ENCODE measurements around the gene DPYSL3.

DPYSL3 gene

DNA sequence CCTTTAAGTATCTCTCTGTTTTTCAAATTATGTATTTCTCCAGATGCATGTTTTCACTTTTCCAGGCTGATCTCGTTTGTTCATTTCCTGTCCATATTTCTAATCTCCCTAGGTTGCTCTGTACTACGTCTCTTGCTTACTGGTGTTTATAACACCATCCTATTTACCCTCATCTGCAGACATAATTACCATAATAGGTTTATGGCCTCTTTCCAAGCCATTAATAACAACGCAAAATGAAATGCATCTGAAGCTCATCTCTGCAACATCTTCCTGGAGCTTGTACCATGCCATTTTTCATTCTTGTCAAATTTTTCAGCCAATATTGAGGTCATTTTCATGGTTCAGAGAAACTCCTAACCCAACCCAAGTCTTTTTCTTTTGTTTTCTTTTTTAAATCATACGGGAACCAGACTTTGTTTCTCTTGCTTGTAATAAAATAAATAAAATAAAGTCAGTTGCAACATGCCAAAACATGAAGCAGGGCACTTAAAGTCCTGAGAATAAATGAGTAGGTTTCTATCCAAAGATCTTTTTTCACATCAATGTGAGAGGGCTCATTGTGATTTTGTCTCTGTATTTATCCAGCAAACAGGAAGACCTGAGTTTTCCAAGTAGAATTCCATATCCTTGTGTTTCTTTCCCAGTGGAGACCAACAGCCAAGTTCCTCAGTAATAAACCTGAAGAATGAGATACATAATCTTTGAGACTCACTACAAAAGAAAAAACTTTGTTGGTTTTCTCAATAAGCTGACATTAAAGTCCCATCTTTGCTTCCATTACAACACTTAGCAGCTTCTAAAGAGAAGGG lies 37.0 kb downstream of the DPYSL3 start:
- Histone ChIP-seq H3K79me2 (ENCODE audit: insufficient read depth, low read length) (no peaks in the 10 kb centered on the region), H3K9ac (ENCODE audit: low read length) (no peak overlapping the region), H3K27ac (ENCODE audit: low read depth, low read length) (no peak overlapping the region), H3K4me2 (ENCODE audit: low read depth, low read length, poor library complexity, severe bottlenecking) (no peak overlapping the region), H3K4me3 (ENCODE audit: insufficient read depth, low read length, poor library complexity, severe bottlenecking) (no peak overlapping the region), H3K36me3 (ENCODE audit: low read length) (no peaks in the 10 kb centered on the region), H4K20me1 (ENCODE audit: low read depth, low read length) (no peaks in the 10 kb centered on the region), H3K9me3 (ENCODE audit: insufficient read depth, low read length) (no peaks in the 10 kb centered on the region), H3F3A (ENCODE audit: insufficient read depth) (no peaks in the 10 kb centered on the region), H2AFZ (ENCODE audit: low read depth, low read length, severe bottlenecking) (no peak overlapping the region), H3K9me2 (replicated peaks; ENCODE audit: insufficient read depth, low read length) (no peaks in the 10 kb centered on the region), H3K27me3 (ENCODE audit: low read length) (no peaks in the 10 kb centered on the region)
- TF ChIP-seq CTCF (IDR thresholded peaks at IDR 0.05; ENCODE audit: insufficient read depth, low read length, poor library complexity, severe bottlenecking) (no peak), EZH2phosphoT487 (conservative IDR thresholded peaks at IDR 0.05; ENCODE audit: low read length) (no peak)

DNA sequence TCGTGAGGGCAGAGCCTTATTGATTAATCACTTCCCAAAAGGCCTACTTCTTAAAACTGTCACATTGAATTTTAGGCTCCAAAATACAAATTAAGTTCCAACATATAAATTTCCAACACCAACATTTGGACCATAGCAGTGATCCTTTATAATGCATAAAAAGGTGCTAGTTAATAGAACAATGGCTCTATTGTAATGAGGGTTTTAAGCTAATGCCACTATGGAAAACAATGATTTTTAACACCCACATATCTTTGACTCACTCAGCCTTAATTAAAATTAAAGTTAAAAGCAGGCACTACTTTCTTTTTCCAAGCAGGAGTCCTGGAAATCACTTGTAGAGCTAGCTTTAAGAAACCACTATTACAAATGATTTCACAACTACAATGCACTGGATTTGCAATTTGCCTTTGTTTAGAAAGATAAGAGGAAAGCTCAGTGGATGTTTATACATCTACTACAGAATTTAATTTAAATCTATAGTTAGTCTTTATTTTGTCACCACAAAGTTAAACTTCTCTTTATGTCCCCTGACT lies 41.8 kb downstream of the DPYSL3 start:
- no peaks in the 10 kb centered on the region for H3K9me3 ChIP-seq (ENCODE audit: insufficient read depth, low read length)
- no peak for TF ChIP-seq CTCF (IDR thresholded peaks at IDR 0.05; ENCODE audit: insufficient read depth, low read length, poor library complexity, severe bottlenecking)
- no peak for TF ChIP-seq EZH2phosphoT487 (conservative IDR thresholded peaks at IDR 0.05; ENCODE audit: low read length)
- H3K4me3 ChIP-seq (ENCODE audit: insufficient read depth, low read length, poor library complexity, severe bottlenecking): no peak overlapping the region
- H2AFZ ChIP-seq (ENCODE audit: low read depth, low read length, severe bottlenecking): no peak overlapping the region
- no peaks in the 10 kb centered on the region for H4K20me1 ChIP-seq (ENCODE audit: low read depth, low read length)
- H3K9ac ChIP-seq (ENCODE audit: low read length): no peak overlapping the region
- no peaks in the 10 kb centered on the region for H3K36me3 ChIP-seq (ENCODE audit: low read length)
- no peaks in the 10 kb centered on the region for H3K27me3 ChIP-seq (ENCODE audit: low read length)
- H3K79me2 ChIP-seq (ENCODE audit: insufficient read depth, low read length): no peaks in the 10 kb centered on the region
- H3K9me2 ChIP-seq (replicated peaks; ENCODE audit: insufficient read depth, low read length): no peaks in the 10 kb centered on the region
- no peak overlapping the region for H3K4me2 ChIP-seq (ENCODE audit: low read depth, low read length, poor library complexity, severe bottlenecking)
- no peak overlapping the region for H3K27ac ChIP-seq (ENCODE audit: low read depth, low read length)
- H3F3A ChIP-seq (ENCODE audit: insufficient read depth): no peaks in the 10 kb centered on the region

- no peak overlapping the region for H3K4me3 ChIP-seq (ENCODE audit: insufficient read depth, low read length, poor library complexity, severe bottlenecking)
- H3K9me3 ChIP-seq (ENCODE audit: insufficient read depth, low read length): no peaks in the 10 kb centered on the region
- no peaks in the 10 kb centered on the region for H3K79me2 ChIP-seq (ENCODE audit: insufficient read depth, low read length)
- H3F3A ChIP-seq (ENCODE audit: insufficient read depth): no peaks in the 10 kb centered on the region
- no peak overlapping the region for H2AFZ ChIP-seq (ENCODE audit: low read depth, low read length, severe bottlenecking)
- no peaks in the 10 kb centered on the region for H3K36me3 ChIP-seq (ENCODE audit: low read length)
- no peak overlapping the region for H3K9ac ChIP-seq (ENCODE audit: low read length)
- no peak overlapping the region for H3K4me2 ChIP-seq (ENCODE audit: low read depth, low read length, poor library complexity, severe bottlenecking)
- no peak overlapping the region for H3K27ac ChIP-seq (ENCODE audit: low read depth, low read length)
- H3K27me3 ChIP-seq (ENCODE audit: low read length): no peaks in the 10 kb centered on the region
- TF ChIP-seq EZH2phosphoT487 (conservative IDR thresholded peaks at IDR 0.05; ENCODE audit: low read length) (no peak), CTCF (IDR thresholded peaks at IDR 0.05; ENCODE audit: insufficient read depth, low read length, poor library complexity, severe bottlenecking) (no peak)
- no peaks in the 10 kb centered on the region for H4K20me1 ChIP-seq (ENCODE audit: low read depth, low read length)
- H3K9me2 ChIP-seq (replicated peaks; ENCODE audit: insufficient read depth, low read length): no peaks in the 10 kb centered on the region
Measured at GRCh38 chr5:147466360-147466980, 43.4 kb downstream of the DPYSL3 start.

Measured in SU-DHL-6 (cell line).